Cardiac muscle cell (in vitro differentiated cells and primary cell): ENCODE measurements around the gene ADCY4. TPM values are rescaled to one million over a fixed set of nuclear protein-coding genes. Genes with fewer than 3 reads are reported as not detected.

Source experiments
- DNase-seq, 2 donors: peaks; one replicate each; pipeline versions ENCODE4 v3.0.0 to v3.0.0-alpha.2; 2010 to 2017; ENCODE audit warnings: low read depth in 1 of 2, low spot score in 1 of 2
- H3K27ac ChIP-seq: fragments of 200-600 bp; sonication (generic); 2 replicates; pipeline ENCODE4 v1.5.1; 2016
- H3K27me3 ChIP-seq: fragments of 200-600 bp; sonication (generic); 2 replicates; pipeline ENCODE4 v1.6.0; 2016; ENCODE audit warnings: control low read depth
- H3K36me3 ChIP-seq: fragments of 200-600 bp; sonication (generic); 2 replicates; pipeline ENCODE4 v1.5.1; 2016; ENCODE audit warnings: control low read depth
- H3K4me1 ChIP-seq: fragments of 200-600 bp; sonication (generic); 2 replicates; pipeline ENCODE4 v1.8.1; 2017; ENCODE audit warnings: low read depth, mild to moderate bottlenecking, mixed run types
- H3K4me3 ChIP-seq: fragments of 200-600 bp; sonication (generic); 2 replicates; pipeline ENCODE4 v1.5.1; 2016; ENCODE audit warnings: mild to moderate bottlenecking
- H3K9me3 ChIP-seq: fragments of 200-600 bp; sonication (generic); 2 replicates; pipeline ENCODE4 v1.5.1; 2017; ENCODE audit warnings: low read depth, mild to moderate bottlenecking, control low read depth
- polyA plus RNA-seq: library from polyadenylated mRNA; unstranded; fragments of >200 nt; fragmentation: Nextera tagmentation; extraction: Ambion mirVana; gene quantifications from 2 replicates; pipeline ENCODE4 v1.2.1, GENCODE V29; 2016
- total RNA-seq: library from RNA; depleted of rRNA; stranded (reverse); fragments of >200 nt; gene quantifications from 2 replicates; pipeline ENCODE4 v1.2.3, GENCODE V29; 2016
- TF ChIP-seq, protein P1 (sequence below): IDR thresholded peaks from 2 replicates; pipeline ENCODE4 v1.5.1; 2012; ENCODE audit warnings: low read depth, mild to moderate bottlenecking, low read length

The ADCY4 gene
- total and polyA plus RNA-seq, 2 experiments from 2014 or later, result 1.5 TPM; not detected in 1

DNA sequence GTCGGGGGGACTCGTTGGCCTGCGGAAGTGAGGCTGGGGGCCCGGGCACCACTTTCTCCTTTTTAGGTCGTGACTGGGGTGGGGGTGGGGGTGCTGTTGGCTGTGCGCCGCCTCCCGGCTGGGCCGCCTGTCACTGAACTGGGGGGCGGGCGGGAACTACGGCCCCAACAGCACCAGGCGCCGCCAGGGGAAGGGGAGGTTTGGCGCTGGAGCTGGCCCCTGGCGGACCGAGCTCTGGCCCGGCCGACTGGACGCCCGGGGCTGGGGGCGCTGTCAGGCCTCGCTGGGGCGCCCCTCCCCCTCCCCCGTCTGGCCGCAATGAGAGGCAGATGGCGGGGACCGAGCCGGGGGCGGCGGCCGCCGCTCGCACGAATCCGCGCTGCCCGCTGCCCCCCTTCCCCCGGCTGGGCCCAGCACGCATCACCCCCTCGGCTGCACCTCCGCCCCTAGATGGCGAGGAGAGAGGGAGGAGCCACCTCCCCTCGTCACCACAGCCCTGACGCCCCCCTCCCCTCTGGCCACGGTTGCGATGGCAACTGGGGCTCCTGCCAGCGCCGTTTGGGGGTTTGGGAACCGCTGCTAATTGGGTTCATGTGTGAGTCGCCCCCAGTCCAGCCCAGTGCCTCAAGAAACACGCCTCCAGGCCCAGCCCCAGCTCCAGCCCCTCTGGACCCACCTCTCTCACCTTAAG is 33.8 kb upstream of the ADCY4 start:
- peaks cover 10% of the 10 kb centered on the region for H3K36me3 ChIP-seq
- TF ChIP-seq, protein P1, sequence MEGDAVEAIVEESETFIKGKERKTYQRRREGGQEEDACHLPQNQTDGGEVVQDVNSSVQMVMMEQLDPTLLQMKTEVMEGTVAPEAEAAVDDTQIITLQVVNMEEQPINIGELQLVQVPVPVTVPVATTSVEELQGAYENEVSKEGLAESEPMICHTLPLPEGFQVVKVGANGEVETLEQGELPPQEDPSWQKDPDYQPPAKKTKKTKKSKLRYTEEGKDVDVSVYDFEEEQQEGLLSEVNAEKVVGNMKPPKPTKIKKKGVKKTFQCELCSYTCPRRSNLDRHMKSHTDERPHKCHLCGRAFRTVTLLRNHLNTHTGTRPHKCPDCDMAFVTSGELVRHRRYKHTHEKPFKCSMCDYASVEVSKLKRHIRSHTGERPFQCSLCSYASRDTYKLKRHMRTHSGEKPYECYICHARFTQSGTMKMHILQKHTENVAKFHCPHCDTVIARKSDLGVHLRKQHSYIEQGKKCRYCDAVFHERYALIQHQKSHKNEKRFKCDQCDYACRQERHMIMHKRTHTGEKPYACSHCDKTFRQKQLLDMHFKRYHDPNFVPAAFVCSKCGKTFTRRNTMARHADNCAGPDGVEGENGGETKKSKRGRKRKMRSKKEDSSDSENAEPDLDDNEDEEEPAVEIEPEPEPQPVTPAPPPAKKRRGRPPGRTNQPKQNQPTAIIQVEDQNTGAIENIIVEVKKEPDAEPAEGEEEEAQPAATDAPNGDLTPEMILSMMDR, result no peak
- DNase-seq, result peak; percentile 74 to 83
- H3K27me3 ChIP-seq, result no peaks in the 10 kb centered on the region
- H3K9me3 ChIP-seq, result no peaks in the 10 kb centered on the region
- H3K27ac ChIP-seq, result peak overlapping the region; percentile 85
- H3K4me1 ChIP-seq, result peaks cover 5% of the 10 kb centered on the region
- H3K4me3 ChIP-seq, result peak overlapping the region; percentile 79

DNA sequence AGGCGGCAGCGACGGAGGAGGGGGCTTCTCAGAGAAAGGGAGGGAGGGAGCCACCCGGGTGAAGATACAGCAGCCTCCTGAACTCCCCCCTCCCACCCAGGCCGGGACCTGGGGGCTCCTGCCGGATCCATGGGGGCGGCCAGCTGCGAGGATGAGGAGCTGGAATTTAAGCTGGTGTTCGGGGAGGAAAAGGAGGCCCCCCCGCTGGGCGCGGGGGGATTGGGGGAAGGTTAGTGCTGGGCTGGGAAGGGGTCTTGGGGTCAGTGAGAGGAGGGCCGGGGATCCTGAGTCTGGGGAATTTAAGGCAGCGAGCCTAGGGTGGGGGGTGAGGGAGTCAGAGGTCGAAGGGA is 33.3 kb upstream of the ADCY4 start:
- peaks cover 5% of the 10 kb centered on the region for H3K4me1 ChIP-seq
- TF ChIP-seq, protein P1, result no peak
- no peaks in the 10 kb centered on the region for H3K9me3 ChIP-seq
- peaks cover 2% of the 10 kb centered on the region for H3K27me3 ChIP-seq
- no peak for DNase-seq
- H3K36me3 ChIP-seq, result peaks cover 5% of the 10 kb centered on the region
- peak overlapping the region; percentile 85 for H3K27ac ChIP-seq
- peak overlapping the region; percentile 79 for H3K4me3 ChIP-seq

DNA sequence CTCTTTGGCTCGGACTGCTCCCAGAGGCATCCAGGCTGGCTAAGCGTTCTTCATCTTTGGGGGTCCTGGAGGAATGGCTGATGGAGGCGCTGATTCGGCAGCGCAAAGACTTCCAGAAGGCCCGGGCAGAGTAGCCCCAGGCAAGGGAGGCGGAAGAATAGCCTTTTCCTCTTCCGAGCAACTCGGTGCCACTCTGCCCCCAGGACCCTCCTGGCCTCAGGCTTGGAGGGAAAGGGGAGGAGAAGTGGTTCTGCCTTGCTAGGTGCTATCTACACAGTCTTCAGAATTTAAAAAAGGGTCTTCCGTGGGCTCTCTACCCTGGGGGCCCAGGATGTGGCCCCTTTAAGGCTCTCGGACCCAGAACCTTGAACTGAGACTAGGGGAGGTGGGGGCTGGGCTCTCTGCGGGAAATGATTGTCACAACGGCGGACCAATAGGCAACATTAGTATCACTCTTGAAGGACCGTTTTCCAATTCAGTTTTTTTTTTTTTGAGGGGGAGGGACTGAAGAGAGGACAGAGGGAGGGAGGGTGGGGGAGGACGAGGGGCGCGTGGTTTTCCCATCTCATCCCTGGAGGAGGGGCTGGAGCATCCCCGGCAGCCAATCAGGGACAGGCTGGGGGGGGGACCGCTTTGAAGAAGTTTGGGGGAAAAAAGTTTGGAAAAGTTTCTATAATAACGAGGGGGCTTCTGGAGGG is 32.8 kb upstream of the ADCY4 start, which contains the start of gene NFATC4:
Gene NFATC4, plus strand, starts transcription at position 671 of the 698 bp plus-strand sequence. CDS start 157 bp downstream, outside the sequence.
- peaks cover 5% of the 10 kb centered on the region for H3K4me1 ChIP-seq
- DNase-seq, result peak; percentile 93 to 98
- no peaks in the 10 kb centered on the region for H3K9me3 ChIP-seq
- H3K4me3 ChIP-seq, result peak within 1 kb of the TSS; percentile 79
- TF ChIP-seq, protein P1, result no peak
- H3K36me3 ChIP-seq, result no peaks in the 10 kb centered on the region
- peak within 1 kb of the TSS; percentile 85 for H3K27ac ChIP-seq
- peaks cover 8% of the 10 kb centered on the region for H3K27me3 ChIP-seq

DNA sequence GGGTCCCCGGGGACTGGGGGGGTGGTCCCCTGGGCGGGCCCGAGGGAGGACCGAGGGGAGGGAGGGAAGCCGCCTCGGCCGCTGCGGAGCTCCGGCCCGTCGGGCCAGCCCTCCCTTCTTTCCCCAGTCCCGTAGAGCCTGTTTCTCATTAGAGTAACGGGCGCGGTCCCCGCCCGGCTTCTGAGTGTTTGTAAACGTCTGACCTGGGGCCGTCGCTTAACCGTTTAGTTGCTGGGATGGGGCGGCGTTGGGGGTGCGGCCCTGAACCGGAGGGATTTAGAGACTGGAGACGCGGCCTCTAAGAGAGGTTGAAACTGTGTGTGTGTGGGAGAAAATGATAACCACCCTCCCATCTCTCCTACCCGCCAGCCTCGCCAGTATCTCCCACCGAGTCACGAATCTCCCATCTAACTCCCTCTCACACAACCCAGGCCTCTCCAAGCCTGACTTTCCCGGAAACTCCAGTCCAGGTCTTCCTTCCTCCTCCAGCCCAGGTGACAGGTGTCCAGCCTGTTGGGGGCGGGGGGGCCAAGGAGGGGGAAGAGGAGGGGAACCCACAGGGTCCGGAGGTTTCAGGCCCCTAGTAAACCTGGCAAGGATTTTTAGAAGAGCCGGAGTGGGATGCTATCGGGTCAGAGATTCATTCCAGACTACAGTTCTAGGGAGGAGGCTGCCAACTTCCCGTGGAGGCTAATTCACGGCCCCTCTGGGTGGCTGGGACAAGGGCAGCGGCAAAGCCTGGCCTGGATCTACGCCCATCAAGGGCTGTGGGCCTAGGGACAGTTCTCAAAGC is 32.0 kb upstream of the ADCY4 start:
- Histone ChIP-seq H3K4me1 (peaks cover 5% of the 10 kb centered on the region), H3K27me3 (peaks cover 15% of the 10 kb centered on the region), H3K9me3 (no peaks in the 10 kb centered on the region), H3K4me3 (peak overlapping the region; percentile 79), H3K36me3 (no peaks in the 10 kb centered on the region), H3K27ac (peak overlapping the region; percentile 85)
- peak; percentile 96 to 99 for DNase-seq
- TF ChIP-seq, protein P1, result no peak

DNA sequence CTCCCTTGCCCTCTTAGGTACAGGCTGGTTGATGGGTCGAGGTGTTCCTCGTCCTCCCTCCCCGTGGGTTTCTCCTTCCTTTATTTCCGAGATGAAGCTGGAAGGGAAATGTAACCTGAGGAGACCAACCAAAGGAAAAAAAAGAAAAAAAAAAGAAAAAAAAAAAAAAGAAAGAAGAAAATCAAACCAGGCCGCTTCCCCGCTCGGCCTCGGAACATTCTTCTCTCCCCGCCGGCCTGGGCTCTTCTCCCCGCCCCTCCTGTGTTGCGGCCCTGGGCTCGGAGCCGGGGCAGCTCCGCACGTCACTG is 31.5 kb upstream of the ADCY4 start:
- Histone ChIP-seq H3K4me3 (peak overlapping the region; percentile 79), H3K9me3 (no peaks in the 10 kb centered on the region), H3K36me3 (no peaks in the 10 kb centered on the region), H3K27me3 (peaks cover 21% of the 10 kb centered on the region), H3K4me1 (peaks cover 5% of the 10 kb centered on the region), H3K27ac (peak overlapping the region; percentile 85)
- TF ChIP-seq, protein P1, result no peak
- no peak for DNase-seq
